ENCODE data around the gene ANKH. TPM values are rescaled to one million over a fixed set of nuclear protein-coding genes. Genes with fewer than 3 reads are reported as not detected.

ANKH gene
- polyA plus RNA-seq, 3 donors = 2.4 to 6.3 (median 3.1) TPM

- no peaks in the 10 kb centered on the region for H3K27me3 ChIP-seq (ENCODE audit: control insufficient read depth in 2 of 2, insufficient read depth in 2 of 2, low read length in 2 of 2)
- H2AFZ ChIP-seq (ENCODE audit: insufficient read depth, low read depth, low read length, poor library complexity, severe bottlenecking) = no peak overlapping the region
- TF ChIP-seq, protein P1, sequence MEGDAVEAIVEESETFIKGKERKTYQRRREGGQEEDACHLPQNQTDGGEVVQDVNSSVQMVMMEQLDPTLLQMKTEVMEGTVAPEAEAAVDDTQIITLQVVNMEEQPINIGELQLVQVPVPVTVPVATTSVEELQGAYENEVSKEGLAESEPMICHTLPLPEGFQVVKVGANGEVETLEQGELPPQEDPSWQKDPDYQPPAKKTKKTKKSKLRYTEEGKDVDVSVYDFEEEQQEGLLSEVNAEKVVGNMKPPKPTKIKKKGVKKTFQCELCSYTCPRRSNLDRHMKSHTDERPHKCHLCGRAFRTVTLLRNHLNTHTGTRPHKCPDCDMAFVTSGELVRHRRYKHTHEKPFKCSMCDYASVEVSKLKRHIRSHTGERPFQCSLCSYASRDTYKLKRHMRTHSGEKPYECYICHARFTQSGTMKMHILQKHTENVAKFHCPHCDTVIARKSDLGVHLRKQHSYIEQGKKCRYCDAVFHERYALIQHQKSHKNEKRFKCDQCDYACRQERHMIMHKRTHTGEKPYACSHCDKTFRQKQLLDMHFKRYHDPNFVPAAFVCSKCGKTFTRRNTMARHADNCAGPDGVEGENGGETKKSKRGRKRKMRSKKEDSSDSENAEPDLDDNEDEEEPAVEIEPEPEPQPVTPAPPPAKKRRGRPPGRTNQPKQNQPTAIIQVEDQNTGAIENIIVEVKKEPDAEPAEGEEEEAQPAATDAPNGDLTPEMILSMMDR (IDR thresholded peaks at IDR 0.05) = no peak
- H3K9me3 ChIP-seq (replicated peaks in 1 of 2; ENCODE audit: control insufficient read depth in 1 of 2, insufficient read depth in 1 of 2, low read length in 2 of 2) = no peaks in the 10 kb centered on the region
- H4K20me1 ChIP-seq (ENCODE audit: insufficient read depth, low read length) = no peaks in the 10 kb centered on the region
- H3K4me3 ChIP-seq (replicated peaks in 1 of 3; ENCODE audit: low read depth in 2 of 3, low read length in 3 of 3) = no peak overlapping the region
- H3K79me2 ChIP-seq (ENCODE audit: insufficient read depth, low read length) = no peaks in the 10 kb centered on the region
- Mint-ChIP-seq H3K4me3 (no peak overlapping the region), H3K27me3 (ENCODE audit: low read depth in 3 of 3) (no peaks in the 10 kb centered on the region), H3K4me1 (peaks cover 32% of the 10 kb centered on the region), H3K36me3 (peaks cover 0 to 2% of the 10 kb centered on the region in 2 donors), H3K27ac (peak overlapping the region in 6 of 7 donors; percentile 86 to 95 (median 92)), H3K9me3 (no peaks in the 10 kb centered on the region)
- DNase-seq = no peak
- peak overlapping the region; percentile 52 for H3K4me2 ChIP-seq (replicated peaks; ENCODE audit: extremely low read depth, low read length, poor library complexity, severe bottlenecking)
- 86% methylated on average over 4 of the region's 12 CpGs for WGBS (ENCODE audit: insufficient coverage)
- peak overlapping the region in 1 of 2 donors; percentile 91 for H3K27ac ChIP-seq (ENCODE audit: low read depth in 1 of 2, low read length in 2 of 2)
- intact Hi-C loops (cut with micrococcal nuclease) = loop anchor here in 1 of 2 donors (5.0 kb wide), 1 partner anchor 191 kb away; no protein-coding TSS in a partner anchor
- H3K4me1 ChIP-seq (ENCODE audit: control insufficient read depth in 1 of 2, insufficient read depth in 2 of 2, low read length in 2 of 2) = peaks cover 22 to 26% of the 10 kb centered on the region in 2 donors
- H3K36me3 ChIP-seq (replicated peaks in 1 of 2; ENCODE audit: control insufficient read depth in 1 of 2, insufficient read depth in 2 of 2, low read length in 2 of 2) = no peaks in the 10 kb centered on the region
- no peak overlapping the region for H3K9ac ChIP-seq (ENCODE audit: insufficient read depth, low read length, poor library complexity, severe bottlenecking)
These were observed 60.5 kb downstream of the ANKH start for GRCh38 chr5:14810928-14811572.

DNA sequence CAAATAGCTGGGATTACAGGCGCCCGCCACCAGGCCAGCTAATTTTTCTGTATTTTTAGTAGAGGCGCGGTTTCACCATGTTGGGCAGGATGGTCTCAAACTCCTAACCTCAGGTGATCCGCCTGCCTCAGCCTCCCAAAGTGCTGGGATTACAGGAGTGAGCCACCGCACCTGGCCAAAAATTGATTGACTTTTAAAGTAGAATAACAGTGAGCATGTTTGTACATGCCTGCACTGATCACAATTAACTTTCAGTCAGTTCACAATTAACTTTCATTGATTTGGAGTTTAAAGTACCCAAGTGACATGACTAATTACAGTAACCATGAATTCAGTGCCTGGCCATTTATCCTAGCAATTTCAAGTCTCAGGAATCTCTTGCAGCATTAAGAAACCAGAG, 61.3 kb downstream of the ANKH start:
- DNase-seq = no peak
- H3K27ac Mint-ChIP-seq = peak overlapping the region; percentile 86 to 95 (median 91)
- intact Hi-C loops (cut with micrococcal nuclease) = loop anchor here in 1 of 2 donors (5.0 kb wide), 1 partner anchor 192 kb away; no protein-coding TSS in a partner anchor
- H3K4me2 ChIP-seq (replicated peaks; ENCODE audit: extremely low read depth, low read length, poor library complexity, severe bottlenecking) = peak overlapping the region; percentile 52
- no peaks in the 10 kb centered on the region for H3K79me2 ChIP-seq (ENCODE audit: insufficient read depth, low read length)
- H3K9me3 Mint-ChIP-seq = peaks cover 0 to 1% (median 0%) of the 10 kb centered on the region in 7 donors
- H3K27me3 ChIP-seq (ENCODE audit: control insufficient read depth in 2 of 2, insufficient read depth in 2 of 2, low read length in 2 of 2) = no peaks in the 10 kb centered on the region
- peaks cover 2 to 3% of the 10 kb centered on the region in 2 donors for H3K36me3 Mint-ChIP-seq
- TF ChIP-seq, protein P1 (IDR thresholded peaks at IDR 0.05) = no peak
- H3K9me3 ChIP-seq (replicated peaks in 1 of 2; ENCODE audit: control insufficient read depth in 1 of 2, insufficient read depth in 1 of 2, low read length in 2 of 2) = no peaks in the 10 kb centered on the region
- no peaks in the 10 kb centered on the region for H3K27me3 Mint-ChIP-seq (ENCODE audit: low read depth in 3 of 3)
- H3K4me1 ChIP-seq (ENCODE audit: control insufficient read depth in 1 of 2, insufficient read depth in 2 of 2, low read length in 2 of 2) = peaks cover 22 to 26% of the 10 kb centered on the region in 2 donors
- peak overlapping the region; percentile 59 to 87 for H3K4me3 Mint-ChIP-seq
- H2AFZ ChIP-seq (ENCODE audit: insufficient read depth, low read depth, low read length, poor library complexity, severe bottlenecking) = peak overlapping the region; percentile 39
- H3K27ac ChIP-seq (ENCODE audit: low read depth in 1 of 2, low read length in 2 of 2) = peak overlapping the region; percentile 81 to 91
- no peaks in the 10 kb centered on the region for H3K36me3 ChIP-seq (replicated peaks in 1 of 2; ENCODE audit: control insufficient read depth in 1 of 2, insufficient read depth in 2 of 2, low read length in 2 of 2)
- H3K9ac ChIP-seq (ENCODE audit: insufficient read depth, low read length, poor library complexity, severe bottlenecking) = peak overlapping the region; percentile 69
- H3K4me1 Mint-ChIP-seq = peaks cover 32% of the 10 kb centered on the region
- peak overlapping the region in 2 of 3 experiments; percentile 8 to 53 for H3K4me3 ChIP-seq (replicated peaks in 1 of 3; ENCODE audit: low read depth in 2 of 3, low read length in 3 of 3)
- WGBS (ENCODE audit: insufficient coverage) = 94% methylated on average over 3 of the region's 6 CpGs
- no peaks in the 10 kb centered on the region for H4K20me1 ChIP-seq (ENCODE audit: insufficient read depth, low read length)
